Medulla oblongata (tissue), 1 donor: ENCODE measurements around the gene HLA-DMB.
"Not testable (repeated sequence)": the region's sequence is repeated elsewhere in the genome, so short reads cannot be mapped to it uniquely, and the experiment has no call there.

ENCODE experiments used
- DNase-seq: peaks from one replicate; pipeline ENCODE4 v3.0.0-alpha.2; 2015; ENCODE audit errors: extremely low spot score

The HLA-DMB gene

DNA sequence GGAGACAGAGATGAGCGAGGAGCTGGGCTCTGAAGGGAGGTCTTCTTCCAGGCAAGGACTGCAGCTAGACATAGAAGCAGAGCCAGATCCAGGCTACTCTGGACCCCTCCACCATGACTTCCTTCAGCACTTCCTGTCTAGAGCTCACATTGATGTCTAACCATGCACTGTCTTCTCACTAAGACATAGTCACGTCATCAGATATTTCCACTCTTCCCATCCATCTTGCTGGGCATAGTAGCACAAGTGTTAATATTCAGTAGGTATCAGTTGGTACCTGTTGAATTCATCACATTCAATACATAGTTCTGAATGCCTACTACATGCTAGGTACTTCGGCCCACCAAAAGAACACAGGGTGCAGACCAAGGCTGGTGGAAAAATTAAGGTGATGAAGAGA, 9.2 kb upstream of the HLA-DMB start:
- DNase-seq, result no peak

DNA sequence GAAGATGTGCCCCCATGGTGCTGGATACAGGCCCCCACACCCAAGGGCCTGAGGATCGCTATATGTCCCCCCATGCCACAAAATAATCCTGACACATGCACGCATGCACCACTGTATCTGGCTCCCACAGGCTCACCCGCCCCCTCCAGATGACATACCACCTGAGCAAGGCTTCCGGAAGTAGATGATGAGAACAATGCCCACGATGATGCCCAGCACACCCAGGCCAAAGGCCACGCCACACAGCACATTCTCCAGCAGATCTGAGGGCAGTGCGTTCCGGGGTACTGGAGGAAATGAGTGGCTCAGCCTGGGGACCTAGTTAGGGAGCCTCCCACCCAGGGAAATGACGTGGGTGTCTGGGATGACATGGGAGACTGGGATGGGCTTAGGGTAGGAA, 8.3 kb upstream of the HLA-DMB start:
- no peak for DNase-seq

DNA sequence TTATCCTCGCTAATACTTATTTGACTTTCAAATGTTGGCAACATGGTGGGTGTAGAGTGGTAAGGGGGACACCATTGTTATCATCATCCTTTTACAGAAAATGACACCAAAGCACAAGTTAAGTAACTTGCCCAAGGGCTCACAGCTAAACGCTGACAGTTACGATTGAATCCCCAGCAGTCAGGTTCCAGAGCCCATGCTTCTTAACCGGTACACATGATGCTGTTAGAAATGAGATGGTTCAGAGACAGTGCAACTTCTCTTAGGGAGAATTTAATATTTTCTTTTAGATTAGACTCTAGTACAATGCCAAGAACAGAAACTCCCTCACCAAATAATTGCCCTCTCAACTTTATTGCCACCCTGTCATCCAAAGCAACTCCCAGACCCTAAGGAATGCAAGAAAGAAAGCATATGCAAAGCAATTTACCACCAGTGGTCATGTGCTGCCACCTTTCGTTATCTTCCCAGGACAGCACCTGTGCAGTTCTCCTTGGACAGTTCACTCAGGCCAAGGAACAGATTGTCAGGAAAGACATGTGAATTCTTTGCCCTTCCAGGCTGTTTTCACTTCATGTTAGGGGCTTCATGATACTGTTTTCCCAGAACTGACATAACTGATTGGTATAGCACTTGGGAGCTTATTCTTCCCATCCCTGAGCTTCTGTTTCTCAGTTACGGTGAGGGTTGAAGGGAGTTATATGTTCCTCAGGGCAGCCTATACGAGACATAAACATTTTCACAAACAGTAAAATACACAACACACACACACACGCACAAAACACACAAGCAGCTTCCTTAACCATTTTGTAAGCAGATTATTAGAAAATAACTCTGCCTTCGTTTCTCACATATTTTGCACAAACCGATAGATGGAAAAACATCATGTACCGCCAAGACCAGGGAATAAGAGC, 7.0 kb upstream of the HLA-DMB start:
- no peak for DNase-seq

DNA sequence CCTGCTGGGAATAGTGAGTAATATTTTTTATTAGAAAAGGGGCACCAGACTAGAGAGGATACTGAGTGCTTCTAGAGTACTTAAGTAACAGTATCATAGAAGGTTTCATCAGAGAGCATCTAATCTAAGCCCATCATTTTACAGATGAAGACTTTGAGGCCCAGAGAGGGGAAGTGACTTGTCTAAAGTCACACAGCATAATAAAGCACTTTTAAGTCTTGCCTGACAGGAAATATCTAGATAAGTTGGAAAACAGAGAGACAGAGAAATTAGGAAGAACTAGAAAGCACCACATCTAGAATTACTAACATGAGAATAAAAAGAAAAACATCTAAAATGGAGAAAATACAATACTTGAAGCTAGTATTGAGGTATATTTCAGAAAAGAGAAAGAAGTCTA, 6.1 kb upstream of the HLA-DMB start:
- no peak for DNase-seq

DNA sequence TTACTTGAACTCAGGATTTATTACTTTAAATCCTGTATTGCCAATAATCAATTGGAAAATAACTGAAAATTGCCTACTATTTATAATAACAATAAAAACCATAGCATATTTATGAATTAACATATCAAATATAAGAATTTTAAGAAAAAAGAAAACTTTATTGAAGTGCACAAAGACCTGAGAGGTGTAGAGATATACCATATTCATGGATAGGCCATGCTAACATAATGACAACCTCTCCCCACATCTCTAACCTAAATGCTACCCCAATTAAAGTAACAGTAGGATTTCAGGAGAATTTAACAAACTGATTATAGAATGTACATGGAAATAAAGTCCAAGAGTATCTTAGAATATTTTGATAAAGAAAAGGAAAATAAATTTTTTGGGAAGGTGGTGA, 5.1 kb upstream of the HLA-DMB start:
- DNase-seq, result no peak

DNA sequence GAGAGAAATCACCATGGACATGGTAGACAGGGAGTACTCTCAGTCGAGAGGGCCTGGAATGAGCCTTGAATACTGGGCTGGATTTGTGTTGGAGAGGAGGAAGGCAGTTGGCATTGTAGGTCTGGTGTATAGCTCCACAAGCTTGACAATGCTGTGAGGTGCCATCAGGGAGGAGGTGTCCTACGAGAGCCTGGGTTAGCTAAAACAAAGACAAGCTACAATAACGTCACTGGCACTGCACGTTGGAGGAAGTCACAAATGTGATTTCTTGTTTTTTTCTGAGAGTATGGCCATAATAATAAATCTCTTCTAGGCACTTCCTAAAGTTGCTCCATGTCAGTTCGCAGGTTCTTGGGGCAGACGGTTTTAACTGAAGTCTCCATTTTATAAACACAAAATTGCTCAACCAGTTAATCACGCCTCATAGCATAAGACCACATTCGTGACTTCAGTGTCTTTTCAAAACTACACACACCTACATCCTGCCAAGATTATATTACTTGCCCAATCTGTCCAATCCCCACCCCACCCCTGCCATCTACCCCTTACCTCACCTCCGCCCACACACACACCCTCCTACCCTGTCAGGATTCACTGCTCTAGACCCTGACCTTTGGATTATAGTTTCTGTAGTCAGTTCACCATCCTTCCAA, 4.4 kb upstream of the HLA-DMB start:
- no peak for DNase-seq

DNA sequence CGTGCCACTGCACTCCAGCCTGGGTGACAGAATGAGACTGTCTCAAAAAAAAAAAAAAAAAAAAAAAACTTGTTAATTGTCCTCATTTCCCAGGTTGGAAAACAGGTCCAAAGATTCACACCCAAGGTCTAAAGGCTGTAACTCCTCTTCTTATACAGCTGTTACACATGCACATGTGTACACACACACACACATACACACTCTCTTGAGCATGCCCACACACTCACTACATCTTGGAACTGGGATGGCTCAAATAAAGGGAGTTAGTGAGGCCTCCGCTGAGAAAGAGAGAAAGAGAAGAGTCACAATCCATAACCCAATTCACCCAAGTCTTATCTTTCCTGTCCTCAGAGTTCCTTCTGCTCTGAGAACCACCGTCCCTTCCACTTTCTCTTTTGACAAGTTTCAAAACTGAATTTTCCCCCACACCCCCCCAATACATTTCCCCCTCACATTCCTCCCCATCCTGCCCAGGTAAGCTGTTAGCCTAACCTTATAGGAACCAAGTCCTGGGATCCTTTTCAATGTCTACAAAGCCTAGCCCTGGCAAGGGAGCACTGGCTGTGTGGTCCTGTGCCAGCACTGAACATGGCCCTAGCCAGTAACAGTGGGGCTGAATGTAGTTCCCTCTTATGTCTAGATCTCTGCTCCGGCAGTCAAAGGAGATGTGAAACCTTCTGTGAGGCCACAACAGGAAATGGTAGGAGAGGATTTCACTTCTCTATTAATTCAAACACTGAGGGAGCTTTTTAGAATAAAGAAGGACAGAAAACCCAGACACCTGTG, 3.2 kb upstream of the HLA-DMB start:
- DNase-seq, result peak; percentile 83

DNA sequence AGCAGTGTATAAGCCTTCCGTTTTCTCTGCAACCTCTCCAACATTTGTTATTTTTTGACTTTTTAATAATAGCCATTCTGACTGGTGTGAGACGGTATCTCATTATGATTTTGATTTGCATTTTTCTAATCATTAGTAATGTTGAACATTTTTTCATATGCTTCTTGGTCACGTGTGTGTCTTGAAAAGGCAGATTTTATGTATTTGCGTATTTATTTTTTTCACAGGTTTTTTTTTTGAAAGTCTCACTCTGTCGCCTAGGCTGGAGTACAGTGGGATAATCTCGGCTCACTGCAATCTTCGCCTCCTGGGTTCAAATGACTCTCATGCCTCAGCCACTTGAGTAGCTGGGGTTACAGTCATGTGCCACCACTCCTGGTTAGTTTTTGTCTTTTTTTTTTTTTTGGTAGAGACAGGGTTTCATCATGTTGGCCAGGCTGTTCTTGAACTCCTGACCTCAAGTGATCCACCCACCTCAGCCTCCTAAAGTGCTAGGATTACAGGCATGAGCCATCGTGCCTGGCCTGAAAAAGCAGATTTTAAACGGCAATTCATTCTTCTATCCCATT, 1.8 kb upstream of the HLA-DMB start:
- DNase-seq, result not testable (repeated sequence)

DNA sequence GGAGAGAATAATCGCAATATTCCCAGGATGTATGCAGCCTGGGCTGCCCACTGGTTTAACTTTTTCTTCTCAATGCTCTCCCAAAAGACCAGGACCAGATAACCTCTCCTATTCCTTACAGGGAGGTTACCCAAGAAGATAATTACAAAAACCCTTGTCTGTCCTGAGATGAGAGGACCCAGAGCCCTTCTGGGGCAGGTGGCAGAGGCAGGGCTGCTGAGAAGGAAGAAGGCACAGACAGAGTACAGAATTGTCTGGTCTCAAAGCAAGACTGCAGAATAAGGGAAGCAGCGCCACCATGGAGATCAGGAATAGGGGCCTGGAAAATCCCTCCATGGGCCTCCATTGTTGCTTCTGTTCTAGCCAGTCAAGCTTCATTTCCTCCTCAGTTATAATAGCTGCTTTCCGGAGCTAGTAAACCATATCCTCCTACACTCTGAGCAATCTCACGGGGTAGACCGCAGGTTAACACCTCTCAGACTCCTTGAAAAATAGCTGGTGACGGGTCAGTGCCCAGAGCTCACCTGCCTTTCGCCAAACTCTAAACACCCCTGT, 463 bp upstream of the HLA-DMB start:
- no peak for DNase-seq

DNA sequence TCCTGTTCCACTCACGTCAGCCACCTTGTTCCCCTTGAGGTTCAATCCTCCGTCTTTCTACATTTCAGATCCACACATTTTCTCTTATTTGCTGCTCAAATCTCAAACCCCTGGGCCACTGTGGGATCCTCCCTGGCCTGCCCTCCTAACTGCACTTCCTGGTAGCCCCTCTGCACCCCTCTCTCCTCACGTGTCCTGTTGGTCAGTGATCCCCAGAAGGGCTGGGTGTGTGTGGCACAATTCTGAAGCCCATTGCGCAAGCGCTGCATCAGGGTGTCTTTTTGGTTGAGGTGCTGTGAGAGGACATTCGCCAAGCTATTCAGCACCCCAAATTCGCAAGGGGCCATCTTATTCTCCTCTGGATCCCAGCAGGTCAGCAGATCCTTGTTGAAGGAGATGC, 2.3 kb downstream of the HLA-DMB start:
- DNase-seq, result no peak

DNA sequence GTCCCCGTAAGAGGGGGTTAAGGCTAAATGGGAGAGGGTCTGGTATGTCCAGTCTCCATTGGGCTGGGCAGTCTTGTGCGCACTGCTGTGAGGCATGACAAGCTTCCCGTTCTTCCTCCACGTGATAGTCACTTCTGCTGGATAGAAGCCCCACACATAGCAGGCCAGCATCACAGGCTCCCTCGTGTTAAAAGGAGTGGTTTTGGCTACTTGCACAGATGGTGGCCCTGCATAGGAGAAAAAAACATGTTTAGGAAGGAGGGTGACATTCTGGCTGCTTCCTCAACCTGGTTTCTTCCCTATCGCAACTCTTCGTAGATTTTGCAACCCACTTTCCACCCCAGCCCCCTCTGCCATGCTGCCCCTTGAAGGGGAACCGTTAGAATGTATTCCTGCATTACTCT, 3.6 kb downstream of the HLA-DMB start:
- peak; percentile 73 for DNase-seq

DNA sequence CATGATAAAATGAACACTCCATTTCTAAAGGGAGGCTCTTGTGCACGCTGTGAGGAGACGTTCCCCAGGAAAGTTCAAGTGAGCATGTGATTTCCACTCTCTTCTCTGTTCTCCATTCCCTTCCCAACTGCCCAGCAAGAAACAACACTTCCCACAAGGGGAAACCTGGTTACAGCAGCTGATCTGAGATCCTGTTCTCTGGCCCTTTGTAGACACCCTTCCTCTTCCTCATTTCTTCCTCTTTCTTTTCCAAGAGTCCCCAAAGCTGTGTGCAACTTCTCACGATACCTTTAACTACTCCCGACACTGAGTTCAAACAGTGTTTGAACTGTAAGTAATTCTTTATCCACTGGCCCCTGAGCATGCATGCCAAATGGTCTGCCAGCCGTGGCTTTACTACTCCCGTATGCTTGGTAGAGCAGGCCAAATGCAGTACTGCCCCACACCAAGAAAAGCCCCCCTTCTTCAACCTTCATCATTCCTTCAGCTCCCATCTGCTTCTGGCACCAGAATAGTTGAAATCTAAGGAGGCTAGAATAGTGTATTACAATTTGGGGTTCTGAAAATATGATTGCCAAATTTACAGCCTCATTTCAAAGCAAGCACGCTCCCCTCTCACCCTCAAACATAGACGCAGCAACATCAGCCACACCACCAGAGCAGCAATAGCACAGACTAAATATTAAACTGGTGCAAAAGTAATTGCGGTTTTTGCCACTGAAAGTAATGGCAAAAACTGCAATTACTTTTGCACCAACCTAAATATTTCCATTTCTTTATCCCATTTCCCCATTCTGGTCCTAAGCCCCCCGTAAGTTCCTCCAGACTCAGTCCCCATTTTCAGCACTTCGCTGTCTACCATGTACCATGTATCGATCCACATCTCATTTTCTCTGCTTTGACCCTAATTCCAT, 4.3 kb downstream of the HLA-DMB start:
- DNase-seq, result peak; percentile 65

DNA sequence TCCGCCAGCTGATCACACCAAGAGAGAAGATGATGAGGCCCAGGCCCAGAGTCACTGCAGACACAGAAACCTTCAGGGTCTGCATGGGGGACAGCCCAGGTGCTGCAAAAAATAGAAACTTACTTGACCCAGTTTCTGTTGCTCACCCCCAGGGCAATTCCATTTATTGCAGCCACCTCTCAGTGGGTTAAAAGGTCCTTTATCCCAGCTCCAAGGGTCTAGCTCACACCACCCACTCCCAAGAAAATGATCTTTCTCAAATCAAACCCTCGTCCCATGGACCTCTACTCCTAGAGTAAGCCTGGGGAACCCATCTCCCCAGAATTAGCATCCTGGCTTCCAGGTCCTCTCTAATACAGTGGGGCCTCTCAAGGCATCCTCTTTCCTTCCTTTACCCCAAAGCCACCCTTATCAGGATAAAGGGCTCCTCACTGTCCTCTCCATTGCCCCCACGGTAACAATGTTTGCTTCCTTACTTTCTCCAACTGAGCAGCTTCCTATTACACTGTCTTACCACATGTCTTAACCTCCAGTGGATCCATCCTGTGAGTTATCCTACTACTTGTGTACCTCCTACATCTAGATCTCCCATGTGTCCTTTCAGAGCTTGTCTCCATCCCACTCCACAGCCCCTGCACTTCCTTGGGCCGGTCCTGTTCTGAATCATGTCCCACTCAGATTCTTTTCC, 5.1 kb downstream of the HLA-DMB start:
- no peak for DNase-seq

DNA sequence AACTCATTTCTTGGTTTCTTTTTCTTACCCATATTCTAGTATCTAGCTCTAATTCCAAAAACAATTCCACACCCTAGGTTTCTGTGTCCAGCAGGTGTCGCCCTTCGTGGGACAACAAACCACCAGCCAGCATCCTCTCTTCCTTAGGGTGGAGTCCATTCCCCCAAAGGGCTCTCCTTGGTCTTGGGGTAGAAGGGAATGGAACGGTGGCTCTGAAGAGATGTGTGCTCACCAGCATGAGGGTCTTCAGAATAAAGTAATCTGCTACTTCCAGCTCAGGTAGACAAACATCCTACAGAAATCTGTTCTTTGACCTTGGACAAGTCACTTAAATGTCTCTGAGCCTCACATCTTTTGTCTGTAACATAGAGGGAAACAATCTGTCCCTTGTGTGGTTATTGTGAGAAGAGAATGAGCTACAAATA, 7.2 kb downstream of the HLA-DMB start:
- peak; percentile 89 for DNase-seq

DNA sequence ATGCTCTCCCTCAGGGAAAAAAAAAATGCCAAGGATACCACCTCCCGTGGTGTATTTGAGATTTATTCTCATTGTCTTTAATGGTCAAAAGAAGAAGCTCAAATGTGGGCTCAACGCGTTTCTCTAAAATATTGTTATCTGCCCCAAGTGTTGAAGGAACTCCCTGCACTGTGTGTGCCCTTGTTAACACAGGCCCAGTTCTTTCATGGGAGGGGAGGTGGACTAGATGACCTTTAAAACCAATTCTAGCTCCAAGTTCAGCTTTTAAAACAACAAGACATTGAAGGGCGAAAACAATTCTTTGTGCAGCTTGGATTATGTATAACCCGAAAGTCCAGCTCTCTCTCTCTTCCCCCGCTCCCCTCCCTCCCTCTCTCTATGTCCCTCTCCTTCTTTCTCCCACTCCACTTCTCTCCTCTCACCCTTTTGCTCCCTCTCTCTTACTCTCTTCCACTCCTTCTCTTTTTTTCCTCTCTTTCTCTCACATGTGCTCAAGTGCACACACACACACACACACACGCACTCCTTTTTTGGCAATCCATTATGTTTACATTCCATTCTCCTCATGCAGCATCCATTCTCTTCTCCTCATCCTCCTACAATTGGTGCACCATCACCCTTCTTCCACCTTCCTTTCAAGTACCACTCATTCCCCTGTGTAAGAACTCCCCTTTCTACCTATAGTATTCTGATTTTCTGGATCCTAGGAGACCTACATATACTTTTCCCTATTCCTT, 8.5 kb downstream of the HLA-DMB start:
- DNase-seq, result no peak

DNA sequence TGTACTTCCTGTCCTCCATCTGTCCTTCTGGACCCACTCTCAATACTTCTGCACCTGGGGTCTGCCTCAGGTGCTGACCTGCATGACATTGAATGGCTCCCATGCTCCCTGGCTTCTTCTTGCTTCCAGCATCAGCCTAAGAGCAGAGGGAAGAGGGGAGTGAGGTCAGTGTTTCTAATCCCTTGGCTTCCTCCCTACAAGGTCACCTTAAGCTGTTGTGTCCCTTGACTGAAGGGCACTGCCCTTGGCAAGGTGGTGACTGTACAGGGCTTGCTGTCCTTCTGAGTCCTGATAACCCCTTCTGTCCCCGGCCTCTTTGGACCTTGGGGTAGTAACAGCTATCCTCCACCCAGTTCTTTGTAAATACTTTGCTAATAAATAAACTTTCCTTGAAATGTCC, 9.6 kb downstream of the HLA-DMB start:
- DNase-seq, result no peak

DNA sequence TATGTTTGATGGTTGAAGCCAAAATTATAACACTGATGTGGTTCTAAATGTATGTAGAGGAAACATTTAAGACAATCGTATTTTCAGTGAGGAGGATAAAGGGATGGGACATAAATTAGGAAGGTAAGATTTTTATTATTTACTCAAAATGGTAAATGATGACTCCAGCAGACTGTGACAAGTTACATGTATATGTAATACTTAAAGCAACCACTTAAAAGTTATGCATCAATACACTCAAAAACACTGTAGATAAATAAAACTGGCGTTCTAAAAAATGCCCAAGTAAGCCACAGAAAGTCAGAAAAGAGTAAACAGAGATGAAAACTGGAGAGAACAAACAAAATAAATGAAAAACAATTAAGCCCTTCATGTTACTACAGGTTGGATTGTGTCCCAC, 18.7 kb downstream of the HLA-DMB start:
- DNase-seq, result no peak

DNA sequence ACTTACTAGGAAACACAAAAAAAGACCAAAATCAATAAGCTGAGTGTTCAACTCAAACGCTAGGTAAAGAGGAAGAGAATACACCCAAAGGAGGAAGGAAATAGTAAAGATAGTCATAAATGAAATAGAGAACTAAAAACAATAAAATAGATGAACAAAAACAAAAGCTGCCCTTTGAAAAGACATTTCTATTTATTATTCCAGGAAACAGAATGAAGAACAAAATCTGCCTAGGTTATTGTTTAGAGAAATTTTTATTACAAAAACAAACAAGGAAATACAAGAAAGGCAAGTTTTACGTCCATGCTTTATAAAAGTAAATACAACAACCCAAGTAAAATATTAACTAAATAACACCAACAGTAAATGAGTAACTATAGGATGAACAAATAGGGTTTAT, 20.1 kb downstream of the HLA-DMB start:
- no peak for DNase-seq

DNA sequence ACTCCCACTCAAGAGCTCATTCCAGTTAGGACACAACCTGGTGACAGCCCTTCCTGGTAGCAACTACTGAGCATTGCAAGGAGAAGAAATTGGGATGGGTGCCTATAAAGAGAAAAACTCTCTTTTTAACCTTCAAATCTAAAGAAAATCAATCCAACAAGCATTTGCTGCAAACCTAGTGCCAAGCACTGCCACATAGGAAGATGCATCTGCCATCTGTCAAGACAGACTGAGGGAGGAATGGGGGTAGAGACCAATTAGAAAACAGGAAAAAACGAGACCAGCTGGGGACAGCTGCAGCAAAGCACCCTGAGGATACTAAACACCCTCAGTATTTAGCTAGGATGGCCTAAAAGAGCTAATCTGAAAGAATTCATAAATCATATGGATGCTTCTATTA, 27.9 kb downstream of the HLA-DMB start:
- no peak for DNase-seq
